ENCODE data around the gene CHST15.

DNA sequence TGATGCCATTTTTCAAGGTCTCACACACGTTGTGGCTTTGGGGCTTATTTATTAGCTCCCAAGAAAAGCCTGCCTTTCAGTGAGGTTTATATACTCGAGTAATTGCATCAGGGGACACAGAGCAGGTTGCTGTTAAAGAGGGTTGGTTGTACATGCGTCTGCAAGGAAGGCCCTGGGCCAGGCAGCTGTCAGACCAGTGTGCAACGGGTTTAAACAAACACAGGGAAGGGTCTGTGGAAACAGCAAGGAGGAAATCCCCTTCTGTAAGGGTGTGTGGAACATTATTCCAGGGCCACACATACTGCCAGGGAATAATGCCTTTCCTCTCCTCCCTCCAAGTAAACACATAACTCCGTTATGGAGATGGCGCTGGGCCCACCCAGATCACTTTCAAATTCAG is 1.7 kb upstream of the CHST15 start:
- TF ChIP-seq, protein P1, sequence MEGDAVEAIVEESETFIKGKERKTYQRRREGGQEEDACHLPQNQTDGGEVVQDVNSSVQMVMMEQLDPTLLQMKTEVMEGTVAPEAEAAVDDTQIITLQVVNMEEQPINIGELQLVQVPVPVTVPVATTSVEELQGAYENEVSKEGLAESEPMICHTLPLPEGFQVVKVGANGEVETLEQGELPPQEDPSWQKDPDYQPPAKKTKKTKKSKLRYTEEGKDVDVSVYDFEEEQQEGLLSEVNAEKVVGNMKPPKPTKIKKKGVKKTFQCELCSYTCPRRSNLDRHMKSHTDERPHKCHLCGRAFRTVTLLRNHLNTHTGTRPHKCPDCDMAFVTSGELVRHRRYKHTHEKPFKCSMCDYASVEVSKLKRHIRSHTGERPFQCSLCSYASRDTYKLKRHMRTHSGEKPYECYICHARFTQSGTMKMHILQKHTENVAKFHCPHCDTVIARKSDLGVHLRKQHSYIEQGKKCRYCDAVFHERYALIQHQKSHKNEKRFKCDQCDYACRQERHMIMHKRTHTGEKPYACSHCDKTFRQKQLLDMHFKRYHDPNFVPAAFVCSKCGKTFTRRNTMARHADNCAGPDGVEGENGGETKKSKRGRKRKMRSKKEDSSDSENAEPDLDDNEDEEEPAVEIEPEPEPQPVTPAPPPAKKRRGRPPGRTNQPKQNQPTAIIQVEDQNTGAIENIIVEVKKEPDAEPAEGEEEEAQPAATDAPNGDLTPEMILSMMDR (IDR thresholded peaks at IDR 0.05) = no peak
- no peak for TF ChIP-seq POLR2AphosphoS5 (IDR thresholded peaks at IDR 0.05)
- TF ChIP-seq EP300 (IDR thresholded peaks at IDR 0.05) = no peak
- TF ChIP-seq POLR2A (IDR thresholded peaks at IDR 0.05) = no peak
